Osteoblast (primary cell): Measurements from ENCODE around the gene KCNH3. TPM values are rescaled to one million over a fixed set of nuclear protein-coding genes. Genes with fewer than 3 reads are reported as not detected.

ENCODE experiments used
- DNase-seq: peaks from one replicate; pipeline ENCODE4 v3.0.0; 2011; ENCODE audit warnings: low spot score, mixed read lengths; ENCODE audit not compliant: insufficient read length; ENCODE audit errors: missing footprints
- H2AFZ ChIP-seq: 2 replicates; pipeline ENCODE4 v1.6.0; 2011; ENCODE audit warnings: mild to moderate bottlenecking, low read length
- H3K27ac ChIP-seq: 2 replicates; pipeline ENCODE4 v1.5.1; 2011; ENCODE audit warnings: mild to moderate bottlenecking, low read depth, low read length, moderate library complexity
- H3K27me3 ChIP-seq: 2 replicates; pipeline ENCODE4 v1.6.0; 2012; ENCODE audit warnings: mild to moderate bottlenecking, control low read depth, inconsistent platforms, low read length, moderate library complexity; ENCODE audit not compliant: insufficient read depth
- H3K36me3 ChIP-seq: 2 replicates; pipeline ENCODE4 v1.5.1; 2011; ENCODE audit warnings: mild to moderate bottlenecking, low read length, control low read depth, moderate library complexity; ENCODE audit not compliant: insufficient read depth
- H3K4me1 ChIP-seq: 2 replicates; pipeline ENCODE4 v1.5.1; 2011; ENCODE audit warnings: mild to moderate bottlenecking, low read length, control low read depth, moderate library complexity; ENCODE audit not compliant: insufficient read depth
- H3K4me2 ChIP-seq: 2 replicates; pipeline ENCODE4 v1.6.0; 2011; ENCODE audit warnings: mild to moderate bottlenecking, low read length; ENCODE audit not compliant: insufficient read depth
- H3K4me3 ChIP-seq: fragments of 200-600 bp; sonication (generic); 3 replicates; pipeline ENCODE4 v1.5.1; 2012; ENCODE audit warnings: mild to moderate bottlenecking, low read length, inconsistent platforms; ENCODE audit not compliant: insufficient read depth
- H3K79me2 ChIP-seq: 2 replicates; pipeline ENCODE4 v1.6.0; 2012; ENCODE audit warnings: mild to moderate bottlenecking, low read length, control low read depth, inconsistent platforms; ENCODE audit not compliant: insufficient read depth
- H3K9me3 ChIP-seq: 2 replicates; pipeline ENCODE4 v1.5.1; 2011; ENCODE audit warnings: low read depth, low read length, control low read depth
- H4K20me1 ChIP-seq: 2 replicates; pipeline ENCODE4 v1.6.0; 2012; ENCODE audit warnings: mild to moderate bottlenecking, low read length, control low read depth; ENCODE audit not compliant: insufficient read depth
- CTCF ChIP-seq: IDR thresholded peaks from 2 replicates; pipeline ENCODE4 v1.5.1; 2011; ENCODE audit warnings: mild to moderate bottlenecking, low read depth, low read length, moderate library complexity; ENCODE audit errors: extremely low read depth
- total RNA-seq: library from RNA; depleted of rRNA; stranded (reverse); fragments of >200 nt; gene quantifications from 2 replicates; pipeline ENCODE4 v1.2.3, GENCODE V29; 2012

Gene KCNH3
- total RNA-seq, 1 donor, result not detected

GRCh38 chr12:49563951-49564685, 25.3 kb downstream of the KCNH3 start:
- no peak for TF ChIP-seq CTCF
- Histone ChIP-seq H3K27me3 (no peaks in the 10 kb centered on the region), H2AFZ (no peak overlapping the region), H3K4me3 (no peak overlapping the region), H4K20me1 (no peaks in the 10 kb centered on the region), H3K79me2 (peaks cover 31% of the 10 kb centered on the region), H3K4me1 (peaks cover 12% of the 10 kb centered on the region), H3K36me3 (peaks cover 53% of the 10 kb centered on the region), H3K9me3 (no peaks in the 10 kb centered on the region), H3K27ac (no peak overlapping the region), H3K4me2 (no peak overlapping the region)
- DNase-seq, result no peak

GRCh38 chr12:49564686-49565405, 26.0 kb downstream of the KCNH3 start:
- peaks cover 50% of the 10 kb centered on the region for H3K36me3 ChIP-seq
- H2AFZ ChIP-seq, result no peak overlapping the region
- H3K27ac ChIP-seq, result no peak overlapping the region
- DNase-seq, result peak; percentile 25
- peaks cover 35% of the 10 kb centered on the region for H3K79me2 ChIP-seq
- peaks cover 14% of the 10 kb centered on the region for H3K4me1 ChIP-seq
- H3K9me3 ChIP-seq, result no peaks in the 10 kb centered on the region
- no peak overlapping the region for H3K4me2 ChIP-seq
- no peaks in the 10 kb centered on the region for H3K27me3 ChIP-seq
- no peaks in the 10 kb centered on the region for H4K20me1 ChIP-seq
- no peak overlapping the region for H3K4me3 ChIP-seq
- no peak for TF ChIP-seq CTCF

GRCh38 chr12:49565406-49566265, 26.8 kb downstream of the KCNH3 start:
- Histone ChIP-seq H3K9me3 (no peaks in the 10 kb centered on the region), H3K27me3 (no peaks in the 10 kb centered on the region), H3K4me1 (peaks cover 14% of the 10 kb centered on the region), H4K20me1 (no peaks in the 10 kb centered on the region), H3K4me3 (no peak overlapping the region), H3K27ac (no peak overlapping the region), H3K36me3 (peaks cover 42% of the 10 kb centered on the region), H3K79me2 (peaks cover 42% of the 10 kb centered on the region), H2AFZ (no peak overlapping the region), H3K4me2 (no peak overlapping the region)
- no peak for TF ChIP-seq CTCF
- peak; percentile 25 for DNase-seq

GRCh38 chr12:49566361-49566760, 27.5 kb downstream of the KCNH3 start:
- H3K27ac ChIP-seq, result peak overlapping the region; percentile 20
- H3K4me2 ChIP-seq, result no peak overlapping the region
- H3K27me3 ChIP-seq, result no peaks in the 10 kb centered on the region
- DNase-seq, result no peak
- H2AFZ ChIP-seq, result no peak overlapping the region
- peaks cover 14% of the 10 kb centered on the region for H3K4me1 ChIP-seq
- peaks cover 49% of the 10 kb centered on the region for H3K79me2 ChIP-seq
- H3K36me3 ChIP-seq, result peaks cover 35% of the 10 kb centered on the region
- H3K4me3 ChIP-seq, result no peak overlapping the region
- TF ChIP-seq CTCF, result no peak
- H3K9me3 ChIP-seq, result no peaks in the 10 kb centered on the region
- no peaks in the 10 kb centered on the region for H4K20me1 ChIP-seq
